OCI-LY1 (cell line): Measurements from ENCODE around the gene RNF144A.

ENCODE experiments used
- EZH2 ChIP-seq: fragments of 200-600 bp; sonication (generic), shearing (Covaris generic); IDR thresholded peaks from 2 replicates; pipeline ENCODE4 v1.8.0; 2017; ENCODE audit warnings: borderline replicate concordance, mixed run types, mild to moderate bottlenecking, antibody characterized with exemption, low read length, moderate library complexity, mixed read lengths
- TF ChIP-seq, protein P1 (sequence below): fragments of 200-600 bp; sonication (generic), shearing (Covaris generic); IDR thresholded peaks from 2 replicates; pipeline ENCODE4 v1.5.1; 2017; ENCODE audit warnings: mild to moderate bottlenecking, antibody characterized with exemption, low read length, moderate library complexity, mixed read lengths

DNA sequence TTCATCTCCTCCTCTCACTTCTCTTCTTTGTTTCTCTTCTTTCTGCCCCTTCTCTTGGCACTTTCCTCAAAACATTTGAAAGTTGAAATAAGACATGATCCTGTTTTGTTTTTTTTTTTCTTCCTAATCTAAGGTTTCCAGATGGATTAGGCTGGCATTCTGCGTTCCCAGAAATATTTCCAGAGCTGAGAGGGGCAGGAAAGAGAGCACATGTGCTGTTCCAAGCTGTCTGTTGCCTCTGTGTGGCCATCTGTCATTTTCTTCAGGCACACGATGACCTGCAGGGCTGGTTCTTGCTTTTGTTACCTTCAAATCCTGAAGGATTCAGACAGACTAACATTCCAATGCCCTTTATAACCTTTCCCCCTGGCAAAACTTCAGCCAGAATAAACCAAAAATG lies 142.9 kb downstream of the RNF144A start:
- TF ChIP-seq, protein P1, sequence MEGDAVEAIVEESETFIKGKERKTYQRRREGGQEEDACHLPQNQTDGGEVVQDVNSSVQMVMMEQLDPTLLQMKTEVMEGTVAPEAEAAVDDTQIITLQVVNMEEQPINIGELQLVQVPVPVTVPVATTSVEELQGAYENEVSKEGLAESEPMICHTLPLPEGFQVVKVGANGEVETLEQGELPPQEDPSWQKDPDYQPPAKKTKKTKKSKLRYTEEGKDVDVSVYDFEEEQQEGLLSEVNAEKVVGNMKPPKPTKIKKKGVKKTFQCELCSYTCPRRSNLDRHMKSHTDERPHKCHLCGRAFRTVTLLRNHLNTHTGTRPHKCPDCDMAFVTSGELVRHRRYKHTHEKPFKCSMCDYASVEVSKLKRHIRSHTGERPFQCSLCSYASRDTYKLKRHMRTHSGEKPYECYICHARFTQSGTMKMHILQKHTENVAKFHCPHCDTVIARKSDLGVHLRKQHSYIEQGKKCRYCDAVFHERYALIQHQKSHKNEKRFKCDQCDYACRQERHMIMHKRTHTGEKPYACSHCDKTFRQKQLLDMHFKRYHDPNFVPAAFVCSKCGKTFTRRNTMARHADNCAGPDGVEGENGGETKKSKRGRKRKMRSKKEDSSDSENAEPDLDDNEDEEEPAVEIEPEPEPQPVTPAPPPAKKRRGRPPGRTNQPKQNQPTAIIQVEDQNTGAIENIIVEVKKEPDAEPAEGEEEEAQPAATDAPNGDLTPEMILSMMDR, result no peak
- no peak for TF ChIP-seq EZH2
